Measurements from ENCODE around the gene DYNC1LI2.
"Not testable (repeated sequence)": the region's sequence is repeated elsewhere in the genome, so short reads cannot be mapped to it uniquely, and the experiment has no call there.

DYNC1LI2 gene

GRCh38 chr16:66751303-66751991, at the start of gene DYNC1LI2:
TSS of gene DYNC1LI2 (minus strand) at chr16:66751609. CDS start at chr16:66751591, 18 bp downstream.
- DNase-seq = peak; percentile 61

- no peak for DNase-seq
These were observed 49.4 kb upstream of the DYNC1LI2 start for GRCh38 chr16:66800856-66801255.

- no peak for DNase-seq
These were observed 46.8 kb upstream of the DYNC1LI2 start for GRCh38 chr16:66798161-66798560.

GRCh38 chr16:66793984-66794383, 42.6 kb upstream of the DYNC1LI2 start:
- DNase-seq = not testable (repeated sequence)

- DNase-seq = no peak
These were observed 38.8 kb upstream of the DYNC1LI2 start for GRCh38 chr16:66790130-66790733.

- DNase-seq = no peak
These were observed 36.0 kb upstream of the DYNC1LI2 start for GRCh38 chr16:66787427-66787826.

- no peak for DNase-seq
These were observed 35.1 kb upstream of the DYNC1LI2 start for GRCh38 chr16:66786551-66786950.

- DNase-seq = no peak
These were observed 25.0 kb upstream of the DYNC1LI2 start for GRCh38 chr16:66776457-66776856.

- DNase-seq = no peak
These were observed 23.6 kb upstream of the DYNC1LI2 start for GRCh38 chr16:66774981-66775380.

GRCh38 chr16:66758086-66758485, 6.7 kb upstream of the DYNC1LI2 start:
- no peak for DNase-seq

- DNase-seq = no peak
These were observed 3.4 kb upstream of the DYNC1LI2 start for GRCh38 chr16:66754819-66755218.

- no peak for DNase-seq
These were observed 2.8 kb upstream of the DYNC1LI2 start for GRCh38 chr16:66754211-66754610.

GRCh38 chr16:66752958-66753357, 1.5 kb upstream of the DYNC1LI2 start:
- no peak for DNase-seq

- no peak for DNase-seq
These were observed 970 bp upstream of the DYNC1LI2 start for GRCh38 chr16:66752379-66752778.

GRCh38 chr16:66751992-66752322, 548 bp upstream of the DYNC1LI2 start:
- DNase-seq = no peak

GRCh38 chr16:66751053-66751302, 431 bp downstream of the DYNC1LI2 start:
- no peak for DNase-seq

- DNase-seq = no peak
These were observed 943 bp downstream of the DYNC1LI2 start for GRCh38 chr16:66750279-66751052.

- no peak for DNase-seq
These were observed 4.7 kb downstream of the DYNC1LI2 start for GRCh38 chr16:66746682-66747081.

- no peak for DNase-seq
These were observed 5.4 kb downstream of the DYNC1LI2 start for GRCh38 chr16:66746048-66746447.

- no peak for DNase-seq
These were observed 9.2 kb downstream of the DYNC1LI2 start for GRCh38 chr16:66741950-66742808.

- DNase-seq = no peak
These were observed 10.1 kb downstream of the DYNC1LI2 start for GRCh38 chr16:66741169-66741900.

GRCh38 chr16:66740533-66740932, 10.9 kb downstream of the DYNC1LI2 start:
- DNase-seq = no peak

- DNase-seq = no peak
These were observed 11.4 kb downstream of the DYNC1LI2 start for GRCh38 chr16:66740010-66740409.
